Caco-2 (cell line): Measurements from ENCODE around the gene ETV6. TPM values are rescaled to one million over a fixed set of nuclear protein-coding genes. Genes with fewer than 3 reads are reported as not detected.
A peak's percentile ranks its signal among the peaks of the same experiment; 100 is the strongest.

Experiments used
- BruUV-seq: library from RNA; stranded (reverse); fragments of 400-500 nt; replicated peaks from 2 replicates; lab custom pipeline; 2021; lab: Mats Ljungman, UMichigan
- CTCF ChIA-PET: fragments of 300-600 bp; sonication (Branson Sonifier 250); formaldehyde crosslinking; loops from one replicate; lab custom pipeline; 2022; ENCODE audit warnings: antibody characterized with exemption; lab: Charles Lee
- POLR2A ChIA-PET: fragments of 300-600 bp; sonication (Branson Sonifier 250); formaldehyde crosslinking; loops from one replicate; lab custom pipeline; 2022; ENCODE audit warnings: antibody characterized with exemption; lab: Charles Lee
- DNase-seq, 2 experiments: peaks; one replicate each; pipeline versions ENCODE4 v3.0.0 to v3.0.0-alpha.2; 2020 to 2022
- H3K27me3 ChIP-seq: replicated peaks from 2 replicates; pipeline ENCODE4 v1.6.0; 2011; ENCODE audit warnings: low read length; ENCODE audit not compliant: control insufficient read depth, insufficient read depth
- H3K36me3 ChIP-seq: 2 replicates; pipeline ENCODE4 v1.5.1; 2011; ENCODE audit warnings: low read length; ENCODE audit not compliant: control insufficient read depth, insufficient read depth
- H3K4me1 ChIP-seq: fragments of 250-450 bp; sonication (Bioruptor Pico); 2 replicates; pipeline ENCODE4 v1.5.1; 2020; ENCODE audit warnings: mild to moderate bottlenecking
- H3K4me3 ChIP-seq: 2 replicates; pipeline ENCODE4 v1.5.1; 2011; ENCODE audit warnings: low read depth, mild to moderate bottlenecking, control low read depth, low read length
- H3K9me3 ChIP-seq: fragments of 250-450 bp; sonication (Bioruptor Pico); 2 replicates; pipeline ENCODE4 v1.5.1; 2020; ENCODE audit warnings: mild to moderate bottlenecking, moderate library complexity
- H3K27ac Mint-ChIP-seq: one replicate; pipeline ENCODE4 v1.8.0; 2022; ENCODE audit warnings: mixed read lengths; ENCODE audit not compliant: unreplicated experiment
- H3K27me3 Mint-ChIP-seq: one replicate; pipeline ENCODE4 v1.8.0; 2022; ENCODE audit warnings: mixed read lengths; ENCODE audit not compliant: insufficient read depth, unreplicated experiment
- H3K36me3 Mint-ChIP-seq: one replicate; pipeline ENCODE4 v1.8.0; 2022; ENCODE audit warnings: mild to moderate bottlenecking, mixed read lengths; ENCODE audit not compliant: insufficient read depth, unreplicated experiment
- H3K4me1 Mint-ChIP-seq: one replicate; pipeline ENCODE4 v1.8.0; 2022; ENCODE audit warnings: low read depth, mixed read lengths; ENCODE audit not compliant: unreplicated experiment
- H3K4me3 Mint-ChIP-seq: one replicate; pipeline ENCODE4 v1.8.0; 2022; ENCODE audit warnings: mild to moderate bottlenecking, moderate library complexity, mixed read lengths; ENCODE audit not compliant: unreplicated experiment
- H3K9me3 Mint-ChIP-seq: one replicate; pipeline ENCODE4 v1.8.0; 2022; ENCODE audit warnings: mixed read lengths; ENCODE audit not compliant: unreplicated experiment
- intact Hi-C: fragments of 100-400 bp; cut with micrococcal nuclease; formaldehyde crosslinking; loops from one replicate; pipeline ENCODE4 v1.10.0; 2022; ENCODE audit not compliant: unreplicated experiment
- total RNA-seq: library from RNA; stranded (reverse); gene quantifications from 2 replicates; pipeline ENCODE4 v1.2.3, GENCODE V29; 2022
- TF ChIP-seq, protein P1 (sequence below), 2 experiments: fragments of 200-600 bp in 1 of 2; IDR thresholded peaks; 1 replicate in 1 of 2; 2 replicates in 1 of 2; pipeline versions ENCODE4 v1.5.1 to v1.8.0; 2011 to 2022; ENCODE audit warnings: antibody characterized with exemption in 1 of 2, control low read depth in 1 of 2, inconsistent platforms in 1 of 2, low read depth in 1 of 2, low read length in 1 of 2, mild to moderate bottlenecking in 1 of 2, moderate library complexity in 1 of 2; ENCODE audit not compliant: insufficient read depth in 1 of 2, severe bottlenecking in 1 of 2, unreplicated experiment in 1 of 2

Gene ETV6
- total RNA-seq, 1 experiment from 2014 or later, result 15.6 TPM

GRCh38 chr12:11645391-11645790 lies 4.1 kb upstream of the ETV6 start:
- Mint-ChIP-seq H3K4me1 (no peaks in the 10 kb centered on the region), H3K9me3 (no peaks in the 10 kb centered on the region)
- POLR2A ChIA-PET, result no interaction called here

DNA sequence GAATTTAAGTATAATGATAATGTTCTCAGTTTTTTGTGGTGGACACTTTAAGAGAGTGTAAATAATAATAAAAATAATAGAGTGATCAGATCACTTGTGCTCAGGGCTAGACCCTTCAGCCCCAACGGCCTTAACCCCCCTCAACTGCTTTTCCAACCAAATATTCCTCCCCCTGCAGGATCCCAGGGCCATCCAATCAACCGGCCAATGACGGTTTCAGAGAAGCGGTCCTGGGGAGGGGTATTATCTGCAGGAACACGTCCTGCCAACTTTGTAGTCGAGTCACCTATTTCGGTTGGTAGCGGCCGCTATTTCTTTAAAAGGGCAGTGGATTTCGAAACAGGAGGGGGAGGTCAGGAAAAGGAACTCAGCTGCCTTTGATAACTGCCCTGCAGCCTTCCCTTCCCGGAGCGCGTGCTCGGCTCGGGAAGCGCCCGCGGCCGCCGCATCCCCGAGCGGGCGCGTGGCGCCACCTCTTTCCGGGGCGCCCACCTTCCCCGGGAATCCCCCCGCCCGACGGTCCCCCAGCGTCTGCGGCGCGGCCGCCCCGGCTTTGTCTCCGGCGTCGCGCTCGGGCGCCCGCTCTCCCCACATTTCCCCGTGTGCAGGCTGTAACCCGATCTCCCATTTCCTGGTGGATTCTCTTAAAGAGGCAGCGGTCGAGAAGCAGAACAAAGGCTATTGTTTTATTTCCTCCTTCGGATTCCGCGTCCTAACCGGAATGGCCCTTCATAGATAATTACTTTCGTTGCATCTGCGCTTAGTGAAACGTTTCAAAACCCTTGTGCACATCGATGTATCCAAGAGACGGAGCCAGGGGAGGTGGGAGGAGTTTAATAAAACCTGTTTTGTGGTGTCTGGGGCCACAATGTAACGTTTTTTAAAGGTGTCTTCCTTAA lies 711 bp upstream of the ETV6 start:
- Mint-ChIP-seq H3K9me3 (no peaks in the 10 kb centered on the region), H3K4me1 (peaks cover 10% of the 10 kb centered on the region), H3K36me3 (no peaks in the 10 kb centered on the region), H3K4me3 (peak overlapping the region; percentile 84), H3K27me3 (no peaks in the 10 kb centered on the region), H3K27ac (peak overlapping the region; percentile 87)
- no peaks in the 10 kb centered on the region for H3K36me3 ChIP-seq
- DNase-seq, result peak; percentile 78 to 85
- peak overlapping the region; percentile 79 for H3K4me3 ChIP-seq
- ChIA-PET POLR2A (interaction anchor here (0.6 to 1.4 kb wide), 5 partner anchors 37 to 240 kb away, joined by 3 to 7 read pairs (median 5); no protein-coding TSS in a partner anchor), CTCF (interaction anchor here (0.6 to 1.0 kb wide), 4 partner anchors 109 to 1095 kb away, joined by 3 to 5 read pairs (median 4); no protein-coding TSS in a partner anchor)
- H3K9me3 ChIP-seq, result 0 out of 2 replicates have a peak, but pooled peaks cover 3% of the 10 kb centered on the region
- intact Hi-C loops, result loop anchor here (1.0 to 2.0 kb wide), 3 partner anchors 25 to 68 kb away; no protein-coding TSS in a partner anchor
- H3K4me1 ChIP-seq, result peaks cover 7% of the 10 kb centered on the region; the same call in 1 of the 2 replicates
- TF ChIP-seq, protein P1, sequence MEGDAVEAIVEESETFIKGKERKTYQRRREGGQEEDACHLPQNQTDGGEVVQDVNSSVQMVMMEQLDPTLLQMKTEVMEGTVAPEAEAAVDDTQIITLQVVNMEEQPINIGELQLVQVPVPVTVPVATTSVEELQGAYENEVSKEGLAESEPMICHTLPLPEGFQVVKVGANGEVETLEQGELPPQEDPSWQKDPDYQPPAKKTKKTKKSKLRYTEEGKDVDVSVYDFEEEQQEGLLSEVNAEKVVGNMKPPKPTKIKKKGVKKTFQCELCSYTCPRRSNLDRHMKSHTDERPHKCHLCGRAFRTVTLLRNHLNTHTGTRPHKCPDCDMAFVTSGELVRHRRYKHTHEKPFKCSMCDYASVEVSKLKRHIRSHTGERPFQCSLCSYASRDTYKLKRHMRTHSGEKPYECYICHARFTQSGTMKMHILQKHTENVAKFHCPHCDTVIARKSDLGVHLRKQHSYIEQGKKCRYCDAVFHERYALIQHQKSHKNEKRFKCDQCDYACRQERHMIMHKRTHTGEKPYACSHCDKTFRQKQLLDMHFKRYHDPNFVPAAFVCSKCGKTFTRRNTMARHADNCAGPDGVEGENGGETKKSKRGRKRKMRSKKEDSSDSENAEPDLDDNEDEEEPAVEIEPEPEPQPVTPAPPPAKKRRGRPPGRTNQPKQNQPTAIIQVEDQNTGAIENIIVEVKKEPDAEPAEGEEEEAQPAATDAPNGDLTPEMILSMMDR (IDR thresholded peaks at IDR 0.05; ENCODE audit: insufficient read depth in 1 of 2, low read depth in 1 of 2, low read length in 1 of 2, severe bottlenecking in 1 of 2, unreplicated experiment in 1 of 2), result no peak
- no peaks in the 10 kb centered on the region for H3K27me3 ChIP-seq
- BruUV-seq, result TSS peak; percentile 75

More at GRCh38 chr12:11645391-11645790, 4.1 kb upstream of the ETV6 start:
- Histone ChIP-seq H3K9me3 (0 out of 2 replicates have a peak, but pooled peaks cover 3% of the 10 kb centered on the region), H3K27me3 (no peaks in the 10 kb centered on the region), H3K36me3 (no peaks in the 10 kb centered on the region), H3K4me3 (no peak overlapping the region), H3K4me1 (no peaks in the 10 kb centered on the region; the same call in 1 of the 2 replicates)
- Mint-ChIP-seq H3K4me3 (no peak overlapping the region), H3K27me3 (no peaks in the 10 kb centered on the region), H3K36me3 (no peaks in the 10 kb centered on the region), H3K27ac (no peak overlapping the region)
- DNase-seq, result no peak
- no TSS peak for BruUV-seq
- CTCF ChIA-PET, result no interaction called here
- intact Hi-C loops, result no loop called here
- TF ChIP-seq, protein P1 (IDR thresholded peaks at IDR 0.05; ENCODE audit: insufficient read depth in 1 of 2, low read depth in 1 of 2, low read length in 1 of 2, severe bottlenecking in 1 of 2, unreplicated experiment in 1 of 2), result no peak
